Ovary (tissue), 3 donors: ENCODE results near the gene CORO6.

Experiments
- CTCF ChIP-seq, 3 donors: fragments of 450-650 bp in 2 of 3; fragments of 200-600 bp in 1 of 3; IDR thresholded peaks; one replicate each; pipeline versions ENCODE4 v1.5.1 to v1.8.0; 2016 to 2022; ENCODE audit warnings: antibody characterized with exemption in 3 of 3, mild to moderate bottlenecking in 1 of 3
- EP300 ChIP-seq: sonication (generic); formaldehyde crosslinking; IDR thresholded peaks from one replicate; pipeline ENCODE4 v1.6.1; 2017; ENCODE audit warnings: antibody characterized with exemption
- POLR2A ChIP-seq: fragments of 450-650 bp; IDR thresholded peaks from one replicate; pipeline ENCODE4 v1.6.1; 2017; ENCODE audit warnings: antibody characterized with exemption, mild to moderate bottlenecking, moderate library complexity
- donor health status: DM: no; HTN: no; CAD: no.

GRCh38 chr17:29615492-29616299, 7.0 kb downstream of the CORO6 start:
- TF ChIP-seq POLR2A (no peak), CTCF (IDR thresholded peaks at IDR 0.05) (no peak), EP300 (no peak)
